Measurements from ENCODE around the gene CACNA1D.

- TF ChIP-seq SP1 (IDR thresholded peaks at IDR 0.05; ENCODE audit: low read depth) (no peak), ZBTB33 (IDR thresholded peaks at IDR 0.05; ENCODE audit: extremely low read depth, insufficient replicate concordance, low read length) (no peak), POLR2A (IDR thresholded peaks at IDR 0.05; ENCODE audit: borderline replicate concordance, extremely low read depth, insufficient read depth, insufficient read length) (no peak), EGR1 (IDR thresholded peaks at IDR 0.05; ENCODE audit: low read depth) (no peak), JUND (IDR thresholded peaks at IDR 0.05) (no peak), EZH2phosphoT487 (IDR thresholded peaks at IDR 0.05; ENCODE audit: borderline replicate concordance) (no peak), RAD21 (IDR thresholded peaks at IDR 0.05; ENCODE audit: low read depth) (no peak), ELF1 (IDR thresholded peaks at IDR 0.05; ENCODE audit: borderline replicate concordance, low read depth) (no peak), POLR2AphosphoS5 (IDR thresholded peaks at IDR 0.05; ENCODE audit: low read depth, low read length) (no peak)
- TF ChIP-seq, protein P1, sequence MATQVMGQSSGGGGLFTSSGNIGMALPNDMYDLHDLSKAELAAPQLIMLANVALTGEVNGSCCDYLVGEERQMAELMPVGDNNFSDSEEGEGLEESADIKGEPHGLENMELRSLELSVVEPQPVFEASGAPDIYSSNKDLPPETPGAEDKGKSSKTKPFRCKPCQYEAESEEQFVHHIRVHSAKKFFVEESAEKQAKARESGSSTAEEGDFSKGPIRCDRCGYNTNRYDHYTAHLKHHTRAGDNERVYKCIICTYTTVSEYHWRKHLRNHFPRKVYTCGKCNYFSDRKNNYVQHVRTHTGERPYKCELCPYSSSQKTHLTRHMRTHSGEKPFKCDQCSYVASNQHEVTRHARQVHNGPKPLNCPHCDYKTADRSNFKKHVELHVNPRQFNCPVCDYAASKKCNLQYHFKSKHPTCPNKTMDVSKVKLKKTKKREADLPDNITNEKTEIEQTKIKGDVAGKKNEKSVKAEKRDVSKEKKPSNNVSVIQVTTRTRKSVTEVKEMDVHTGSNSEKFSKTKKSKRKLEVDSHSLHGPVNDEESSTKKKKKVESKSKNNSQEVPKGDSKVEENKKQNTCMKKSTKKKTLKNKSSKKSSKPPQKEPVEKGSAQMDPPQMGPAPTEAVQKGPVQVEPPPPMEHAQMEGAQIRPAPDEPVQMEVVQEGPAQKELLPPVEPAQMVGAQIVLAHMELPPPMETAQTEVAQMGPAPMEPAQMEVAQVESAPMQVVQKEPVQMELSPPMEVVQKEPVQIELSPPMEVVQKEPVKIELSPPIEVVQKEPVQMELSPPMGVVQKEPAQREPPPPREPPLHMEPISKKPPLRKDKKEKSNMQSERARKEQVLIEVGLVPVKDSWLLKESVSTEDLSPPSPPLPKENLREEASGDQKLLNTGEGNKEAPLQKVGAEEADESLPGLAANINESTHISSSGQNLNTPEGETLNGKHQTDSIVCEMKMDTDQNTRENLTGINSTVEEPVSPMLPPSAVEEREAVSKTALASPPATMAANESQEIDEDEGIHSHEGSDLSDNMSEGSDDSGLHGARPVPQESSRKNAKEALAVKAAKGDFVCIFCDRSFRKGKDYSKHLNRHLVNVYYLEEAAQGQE (IDR thresholded peaks at IDR 0.05; ENCODE audit: low read depth) = no peak
- TF ChIP-seq, protein P2, sequence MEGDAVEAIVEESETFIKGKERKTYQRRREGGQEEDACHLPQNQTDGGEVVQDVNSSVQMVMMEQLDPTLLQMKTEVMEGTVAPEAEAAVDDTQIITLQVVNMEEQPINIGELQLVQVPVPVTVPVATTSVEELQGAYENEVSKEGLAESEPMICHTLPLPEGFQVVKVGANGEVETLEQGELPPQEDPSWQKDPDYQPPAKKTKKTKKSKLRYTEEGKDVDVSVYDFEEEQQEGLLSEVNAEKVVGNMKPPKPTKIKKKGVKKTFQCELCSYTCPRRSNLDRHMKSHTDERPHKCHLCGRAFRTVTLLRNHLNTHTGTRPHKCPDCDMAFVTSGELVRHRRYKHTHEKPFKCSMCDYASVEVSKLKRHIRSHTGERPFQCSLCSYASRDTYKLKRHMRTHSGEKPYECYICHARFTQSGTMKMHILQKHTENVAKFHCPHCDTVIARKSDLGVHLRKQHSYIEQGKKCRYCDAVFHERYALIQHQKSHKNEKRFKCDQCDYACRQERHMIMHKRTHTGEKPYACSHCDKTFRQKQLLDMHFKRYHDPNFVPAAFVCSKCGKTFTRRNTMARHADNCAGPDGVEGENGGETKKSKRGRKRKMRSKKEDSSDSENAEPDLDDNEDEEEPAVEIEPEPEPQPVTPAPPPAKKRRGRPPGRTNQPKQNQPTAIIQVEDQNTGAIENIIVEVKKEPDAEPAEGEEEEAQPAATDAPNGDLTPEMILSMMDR (IDR thresholded peaks at IDR 0.05 in 2 of 3, conservative IDR thresholded peaks at IDR 0.05 in 1 of 3; ENCODE audit: borderline replicate concordance in 1 of 3, insufficient read depth in 1 of 3, low read depth in 2 of 3, low read length in 2 of 3) = no peak
These were observed 322.8 kb downstream of the CACNA1D start for GRCh38 chr3:53817211-53817610.

Measured in HCT116 (cell line).